ENCODE results near the gene MAP3K13.
"Not testable (repeated sequence)": the region's sequence is repeated elsewhere in the genome, so short reads cannot be mapped to it uniquely, and the experiment has no call there.

Gene MAP3K13

DNA sequence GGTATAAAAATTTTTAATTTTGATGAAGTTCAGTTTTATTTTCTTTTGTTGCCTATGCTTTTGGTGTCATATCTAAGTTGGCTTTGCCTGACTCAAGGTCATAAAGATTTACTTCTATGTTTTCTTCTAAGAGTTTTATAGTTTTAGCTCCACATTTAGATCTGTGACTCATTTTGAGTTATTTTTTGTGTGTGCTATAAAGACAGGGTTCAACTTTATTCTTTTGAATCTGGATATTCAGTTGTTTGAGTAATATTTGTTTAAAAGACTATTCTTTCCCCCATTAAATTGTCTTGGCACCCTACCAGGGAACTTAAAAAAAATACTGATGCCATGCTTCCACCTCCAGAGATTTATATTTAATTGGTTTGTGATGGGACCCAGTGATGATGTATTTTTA is 4.0 kb downstream of the MAP3K13 start:
- H3K4me3 ChIP-seq (ENCODE audit: low read length) = no peak overlapping the region

DNA sequence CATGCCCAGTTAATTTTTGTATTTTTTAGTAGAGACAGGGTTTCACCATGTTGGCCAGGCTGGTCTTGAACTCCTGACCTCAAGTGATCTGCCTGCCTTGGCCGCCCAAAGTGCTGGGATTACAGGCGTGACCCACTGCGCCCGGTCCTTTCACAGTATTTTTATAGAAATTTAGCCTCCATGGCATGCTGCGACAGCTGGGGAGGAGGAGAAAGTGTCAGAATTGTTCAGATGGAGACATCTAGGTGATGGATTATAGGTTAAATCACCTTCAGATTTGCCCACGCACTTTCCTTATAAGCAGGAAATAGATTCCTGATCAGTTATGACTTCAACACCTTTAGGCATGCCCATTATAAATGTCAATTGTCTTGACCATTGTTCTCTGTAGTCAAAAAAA is 7.4 kb downstream of the MAP3K13 start:
- no CpG with 5 or more reads among the region's 6 CpGs for WGBS (ENCODE audit: insufficient coverage, insufficient read length)
- H3K36me3 ChIP-seq (ENCODE audit: control insufficient read depth, insufficient read depth, low read length); DNase-seq (ENCODE audit: low read depth, low spot score); H3K9me3 ChIP-seq (ENCODE audit: control insufficient read depth, insufficient read depth, low read length); H3K27me3 ChIP-seq (ENCODE audit: control insufficient read depth, insufficient read depth, low read length); H3K4me3 ChIP-seq (ENCODE audit: low read length); H3K27ac ChIP-seq (ENCODE audit: low read length); H3K4me1 ChIP-seq (ENCODE audit: control insufficient read depth, insufficient read depth, low read length): not testable (repeated sequence)

More for the DNA sequence above, 4.0 kb downstream of the MAP3K13 start:
- Histone ChIP-seq H3K27ac (ENCODE audit: low read length) (no peak overlapping the region), H3K9me3 (ENCODE audit: control insufficient read depth, insufficient read depth, low read length) (no peaks in the 10 kb centered on the region), H3K4me1 (ENCODE audit: control insufficient read depth, insufficient read depth, low read length) (no peaks in the 10 kb centered on the region), H3K36me3 (ENCODE audit: control insufficient read depth, insufficient read depth, low read length) (no peaks in the 10 kb centered on the region), H3K27me3 (ENCODE audit: control insufficient read depth, insufficient read depth, low read length) (0 out of 2 replicates have a peak, but pooled peaks cover 2% of the 10 kb centered on the region)
- DNase-seq (ENCODE audit: low read depth, low spot score) = no peak

DNA sequence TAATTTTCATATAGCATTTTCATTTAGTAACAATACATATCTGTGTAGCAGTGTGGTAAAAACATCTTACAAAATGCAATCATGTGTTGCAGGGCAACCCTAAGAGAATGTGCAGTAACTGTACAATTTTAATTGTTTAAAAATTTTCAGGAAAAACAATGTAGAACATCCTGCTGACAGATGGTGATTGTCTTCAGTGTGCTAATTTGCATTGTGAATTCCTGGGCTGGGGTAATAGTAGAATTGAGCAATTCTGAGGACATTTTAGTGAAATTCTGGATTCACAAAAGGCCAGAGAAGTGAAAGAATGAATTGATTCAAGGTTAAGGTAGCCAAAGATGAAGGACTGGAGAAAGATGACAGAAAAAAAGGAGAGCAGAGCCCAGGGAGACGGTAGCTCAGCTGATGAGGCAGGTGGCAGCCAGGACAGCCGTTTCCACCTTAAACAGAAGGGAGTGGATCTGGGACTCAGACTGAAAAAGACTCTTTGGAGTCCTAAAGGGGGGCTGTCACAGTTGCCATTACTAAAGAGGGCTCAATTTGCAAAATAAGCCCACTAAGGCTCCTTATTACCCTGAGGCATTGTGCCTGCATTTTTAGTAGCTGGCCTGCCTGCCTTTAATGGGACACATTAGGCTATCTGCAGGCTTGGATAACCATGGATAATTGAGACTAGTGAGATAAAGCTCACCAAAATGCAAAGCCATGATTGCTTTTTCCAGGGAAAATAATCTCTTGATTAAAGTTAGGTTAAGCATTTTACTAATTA is 8.6 kb downstream of the MAP3K13 start:
- Histone ChIP-seq H3K9me3 (ENCODE audit: control insufficient read depth, insufficient read depth, low read length) (no peaks in the 10 kb centered on the region), H3K27ac (ENCODE audit: low read length) (no peak overlapping the region), H3K36me3 (ENCODE audit: control insufficient read depth, insufficient read depth, low read length) (no peaks in the 10 kb centered on the region), H3K27me3 (ENCODE audit: control insufficient read depth, insufficient read depth, low read length) (no peaks in the 10 kb centered on the region), H3K4me1 (ENCODE audit: control insufficient read depth, insufficient read depth, low read length) (no peaks in the 10 kb centered on the region), H3K4me3 (ENCODE audit: low read length) (no peak overlapping the region)
- no peak for DNase-seq (ENCODE audit: low read depth, low spot score)
- no CpG with 5 or more reads among the region's 2 CpGs for WGBS (ENCODE audit: insufficient coverage, insufficient read length)

DNA sequence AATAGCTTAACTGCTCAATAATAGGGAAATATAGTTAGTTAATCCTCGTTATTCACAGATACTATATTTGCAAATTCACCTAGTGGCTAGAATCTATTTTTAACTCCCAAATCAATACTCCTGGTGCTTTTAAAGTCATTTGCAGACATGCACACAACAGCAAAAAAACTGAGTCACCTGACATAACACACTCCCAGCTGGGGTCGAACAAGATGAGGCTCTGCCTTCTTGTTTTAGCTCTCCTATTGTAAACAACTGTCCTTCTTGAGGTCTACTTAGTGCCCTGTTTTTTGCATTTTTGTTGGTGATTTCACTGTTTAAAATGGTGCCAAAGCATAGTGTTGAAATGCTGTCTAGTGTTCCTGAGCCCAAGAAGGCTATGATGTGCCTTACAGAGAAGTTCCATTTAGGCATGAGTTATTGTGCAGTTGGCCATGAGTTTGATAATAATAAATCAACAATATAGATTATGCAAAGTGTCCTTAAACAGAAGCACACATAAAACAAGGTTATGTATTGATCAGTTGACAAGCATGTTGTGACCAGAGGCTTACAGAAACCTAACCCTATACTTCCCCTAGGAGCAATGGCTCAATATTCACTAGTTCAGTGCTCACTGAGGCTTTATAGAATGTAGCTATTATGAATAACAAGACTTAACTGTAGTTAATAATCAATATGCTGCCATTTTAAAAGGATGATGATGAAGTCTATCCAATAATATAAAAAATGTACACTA is 18.6 kb downstream of the MAP3K13 start:
- Histone ChIP-seq H3K9me3 (ENCODE audit: control insufficient read depth, insufficient read depth, low read length) (no peaks in the 10 kb centered on the region), H3K4me1 (ENCODE audit: control insufficient read depth, insufficient read depth, low read length) (no peaks in the 10 kb centered on the region), H3K27ac (ENCODE audit: low read length) (no peak overlapping the region), H3K36me3 (ENCODE audit: control insufficient read depth, insufficient read depth, low read length) (no peaks in the 10 kb centered on the region), H3K27me3 (ENCODE audit: control insufficient read depth, insufficient read depth, low read length) (no peaks in the 10 kb centered on the region), H3K4me3 (ENCODE audit: low read length) (no peak overlapping the region)
- DNase-seq (ENCODE audit: low read depth, low spot score) = no peak
- WGBS (ENCODE audit: insufficient coverage, insufficient read length) = no CpG with 5 or more reads among the region's 2 CpGs

DNA sequence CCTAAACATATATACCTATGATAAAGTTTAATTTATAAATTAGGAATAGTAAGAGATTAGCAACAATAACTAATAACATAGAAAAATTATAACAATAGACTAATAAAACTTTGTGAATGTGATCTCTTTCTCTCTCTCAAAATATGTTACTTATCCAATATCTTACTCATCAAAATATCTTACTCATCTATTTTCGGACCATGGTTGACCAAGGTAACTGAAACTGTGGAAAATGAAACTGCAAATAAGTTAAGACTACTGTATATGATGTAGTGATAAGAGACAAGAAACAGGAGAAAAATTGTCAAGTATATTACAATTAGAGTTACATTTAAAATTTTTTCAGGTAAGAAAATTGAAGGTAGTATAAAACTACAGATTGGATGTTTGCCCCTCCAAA is 19.2 kb downstream of the MAP3K13 start:
- Histone ChIP-seq H3K36me3 (ENCODE audit: control insufficient read depth, insufficient read depth, low read length) (no peaks in the 10 kb centered on the region), H3K4me3 (ENCODE audit: low read length) (no peak overlapping the region), H3K27me3 (ENCODE audit: control insufficient read depth, insufficient read depth, low read length) (no peaks in the 10 kb centered on the region), H3K27ac (ENCODE audit: low read length) (no peak overlapping the region), H3K9me3 (ENCODE audit: control insufficient read depth, insufficient read depth, low read length) (no peaks in the 10 kb centered on the region), H3K4me1 (ENCODE audit: control insufficient read depth, insufficient read depth, low read length) (no peaks in the 10 kb centered on the region)
- no peak for DNase-seq (ENCODE audit: low read depth, low spot score)
- WGBS (ENCODE audit: insufficient coverage, insufficient read length) = no CpG with 5 or more reads among the region's 1 CpG

DNA sequence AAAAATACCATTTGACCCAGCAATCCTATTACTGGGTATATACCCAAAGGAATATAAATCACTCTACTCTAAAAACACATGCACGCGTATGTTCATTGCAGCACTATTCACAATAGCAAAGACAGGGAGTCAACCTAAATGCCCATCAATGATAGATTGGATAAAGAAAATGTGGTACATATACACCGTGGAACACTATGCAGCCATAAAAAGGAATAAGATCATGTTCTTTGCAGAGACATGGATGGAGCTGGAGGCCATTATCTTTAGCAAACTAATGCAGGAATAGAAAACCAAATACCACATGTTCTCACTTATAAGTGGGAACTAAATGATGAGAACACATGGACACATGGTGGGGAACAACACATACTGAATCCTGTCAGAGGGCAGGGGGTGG is 23.6 kb downstream of the MAP3K13 start:
- not testable (repeated sequence) for H3K9me3 ChIP-seq (ENCODE audit: control insufficient read depth, insufficient read depth, low read length); DNase-seq (ENCODE audit: low read depth, low spot score); H3K36me3 ChIP-seq (ENCODE audit: control insufficient read depth, insufficient read depth, low read length); H3K27ac ChIP-seq (ENCODE audit: low read length); H3K4me3 ChIP-seq (ENCODE audit: low read length); H3K4me1 ChIP-seq (ENCODE audit: control insufficient read depth, insufficient read depth, low read length); H3K27me3 ChIP-seq (ENCODE audit: control insufficient read depth, insufficient read depth, low read length)
- WGBS (ENCODE audit: insufficient coverage, insufficient read length) = no CpG with 5 or more reads among the region's 3 CpGs

DNA sequence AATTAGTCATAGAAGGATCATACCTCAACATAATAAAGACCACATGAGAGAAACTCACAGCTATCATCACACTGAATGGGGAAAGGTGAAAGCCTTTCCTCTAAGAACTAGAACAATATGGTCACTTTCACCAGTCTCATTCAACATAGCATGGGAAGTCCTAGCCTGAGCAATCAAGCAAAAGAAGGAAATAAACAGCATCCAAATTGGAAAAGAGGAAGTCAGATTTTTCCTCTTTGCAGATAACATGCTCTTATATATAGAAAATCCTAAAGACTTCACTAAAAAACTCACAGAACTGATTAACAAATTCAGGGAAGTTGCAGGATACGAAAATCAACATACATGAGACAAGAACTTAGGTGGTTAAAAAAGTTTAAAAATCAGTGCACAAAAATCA is 24.7 kb downstream of the MAP3K13 start:
- H3K36me3 ChIP-seq (ENCODE audit: control insufficient read depth, insufficient read depth, low read length) = no peaks in the 10 kb centered on the region
- H3K27ac ChIP-seq (ENCODE audit: low read length) = no peak overlapping the region
- H3K9me3 ChIP-seq (ENCODE audit: control insufficient read depth, insufficient read depth, low read length) = no peaks in the 10 kb centered on the region
- no peaks in the 10 kb centered on the region for H3K4me1 ChIP-seq (ENCODE audit: control insufficient read depth, insufficient read depth, low read length)
- no peaks in the 10 kb centered on the region for H3K27me3 ChIP-seq (ENCODE audit: control insufficient read depth, insufficient read depth, low read length)
- no CpG with 5 or more reads among the region's 1 CpG for WGBS (ENCODE audit: insufficient coverage, insufficient read length)
- no peak overlapping the region for H3K4me3 ChIP-seq (ENCODE audit: low read length)
- DNase-seq (ENCODE audit: low read depth, low spot score) = no peak

DNA sequence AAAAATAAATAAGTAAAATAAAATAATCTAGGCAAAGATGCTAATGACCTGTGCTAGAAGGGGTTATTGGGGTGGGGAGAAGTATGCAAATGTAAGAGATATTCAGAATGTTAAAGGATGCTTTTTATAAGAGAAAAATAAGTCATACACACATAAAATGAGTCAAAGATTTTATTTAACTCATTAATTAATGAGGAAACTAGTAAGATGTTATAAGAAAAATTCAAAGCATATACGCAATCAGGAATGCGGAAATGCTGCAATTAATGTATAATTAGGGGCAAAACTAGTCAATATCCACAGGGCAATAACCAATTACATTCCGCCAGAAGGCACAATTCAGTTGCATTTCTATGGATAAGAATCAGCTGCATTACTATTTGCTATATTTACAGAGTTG is 30.1 kb downstream of the MAP3K13 start:
- Histone ChIP-seq H3K9me3 (ENCODE audit: control insufficient read depth, insufficient read depth, low read length) (no peaks in the 10 kb centered on the region), H3K27me3 (ENCODE audit: control insufficient read depth, insufficient read depth, low read length) (no peaks in the 10 kb centered on the region), H3K4me1 (ENCODE audit: control insufficient read depth, insufficient read depth, low read length) (no peaks in the 10 kb centered on the region), H3K27ac (ENCODE audit: low read length) (no peak overlapping the region), H3K4me3 (ENCODE audit: low read length) (no peak overlapping the region), H3K36me3 (ENCODE audit: control insufficient read depth, insufficient read depth, low read length) (no peaks in the 10 kb centered on the region)
- WGBS (ENCODE audit: insufficient coverage, insufficient read length) = no CpG with 5 or more reads among the region's 3 CpGs
- DNase-seq (ENCODE audit: low read depth, low spot score) = no peak

DNA sequence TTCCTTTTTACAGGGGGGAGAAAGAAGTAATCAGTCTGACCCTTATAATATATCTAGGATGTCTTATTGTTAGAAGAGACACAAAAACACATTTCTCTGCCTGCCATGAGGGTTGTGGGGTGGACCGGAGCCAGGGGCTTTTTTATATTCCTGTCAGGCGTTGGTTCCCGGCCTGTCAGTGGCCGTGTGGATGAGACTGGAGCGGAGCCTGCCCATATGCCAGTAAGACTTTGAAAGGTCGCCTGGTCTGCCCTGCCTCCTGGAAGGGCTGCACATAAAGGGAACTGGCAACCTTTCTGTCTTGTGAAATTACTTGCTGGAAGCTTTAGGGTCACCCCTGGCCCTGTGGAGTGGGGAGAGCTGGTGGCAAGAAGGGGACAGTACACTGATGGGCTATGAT is 34.7 kb downstream of the MAP3K13 start:
- no peaks in the 10 kb centered on the region for H3K27me3 ChIP-seq (ENCODE audit: control insufficient read depth, insufficient read depth, low read length)
- WGBS (ENCODE audit: insufficient coverage, insufficient read length) = no CpG with 5 or more reads among the region's 6 CpGs
- no peak overlapping the region for H3K27ac ChIP-seq (ENCODE audit: low read length)
- H3K4me1 ChIP-seq (ENCODE audit: control insufficient read depth, insufficient read depth, low read length) = no peaks in the 10 kb centered on the region
- H3K4me3 ChIP-seq (ENCODE audit: low read length) = no peak overlapping the region
- DNase-seq (ENCODE audit: low read depth, low spot score) = no peak
- H3K9me3 ChIP-seq (ENCODE audit: control insufficient read depth, insufficient read depth, low read length) = no peaks in the 10 kb centered on the region
- no peaks in the 10 kb centered on the region for H3K36me3 ChIP-seq (ENCODE audit: control insufficient read depth, insufficient read depth, low read length)

DNA sequence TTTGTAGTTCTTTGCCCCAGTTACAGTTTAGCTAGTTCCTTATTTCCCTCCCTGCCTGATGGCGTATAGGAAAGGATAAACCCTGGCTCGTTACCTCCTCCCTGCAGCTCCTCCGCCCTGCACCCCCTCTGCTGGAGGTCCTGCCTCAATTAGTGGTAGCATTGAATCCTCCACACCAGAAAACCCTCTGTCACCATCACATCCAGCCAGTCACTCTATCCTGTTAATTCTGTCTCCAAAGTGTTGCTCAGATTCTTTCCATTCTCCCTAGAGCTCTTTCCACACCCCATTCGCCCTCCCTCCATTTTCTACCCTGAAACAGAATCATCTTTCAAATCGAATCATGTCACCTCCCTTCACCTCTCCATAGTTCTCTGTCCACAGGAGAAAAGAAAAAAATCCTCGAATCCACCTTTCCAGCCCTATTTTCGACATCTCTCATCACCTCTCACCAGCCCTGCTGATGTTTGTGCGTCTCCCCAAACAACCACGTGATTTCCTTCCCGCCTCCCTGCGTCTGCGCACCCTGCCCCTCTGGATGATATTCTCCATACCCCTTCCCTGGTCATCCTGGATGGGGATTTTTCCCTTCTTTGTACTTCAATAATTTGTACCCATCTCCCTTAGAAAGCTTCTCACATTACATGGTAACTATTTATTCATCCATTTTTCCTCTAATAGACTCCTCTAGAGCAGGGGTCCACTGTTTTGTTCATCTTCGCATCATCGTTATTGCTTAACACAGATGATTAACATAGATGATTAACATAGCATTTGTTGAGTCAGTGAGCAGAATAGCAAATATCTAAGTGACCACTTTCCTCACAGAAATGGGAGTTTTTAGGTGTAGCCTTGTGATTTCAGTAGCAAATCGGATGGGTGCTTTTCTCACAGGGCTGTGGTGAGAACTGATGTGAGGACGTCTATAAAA is 37.1 kb downstream of the MAP3K13 start:
- Histone ChIP-seq H3K27ac (ENCODE audit: low read length) (no peak overlapping the region), H3K9me3 (ENCODE audit: control insufficient read depth, insufficient read depth, low read length) (no peaks in the 10 kb centered on the region), H3K36me3 (ENCODE audit: control insufficient read depth, insufficient read depth, low read length) (no peaks in the 10 kb centered on the region), H3K4me3 (ENCODE audit: low read length) (no peak overlapping the region), H3K27me3 (ENCODE audit: control insufficient read depth, insufficient read depth, low read length) (no peaks in the 10 kb centered on the region), H3K4me1 (ENCODE audit: control insufficient read depth, insufficient read depth, low read length) (no peaks in the 10 kb centered on the region)
- no peak for DNase-seq (ENCODE audit: low read depth, low spot score)
- no CpG with 5 or more reads among the region's 16 CpGs for WGBS (ENCODE audit: insufficient coverage, insufficient read length)
